NCI-H748 treated with DMSO at 0.1 percent for 48 hours (cell line): Measurements from ENCODE around the gene SDR39U1.

ENCODE experiments used
- DNase-seq: peaks from one replicate; lab custom pipeline; 2025; lab: John Stamatoyannopoulos, UW

The SDR39U1 gene

GRCh38 chr14:24443053-24443665, 583 bp upstream of the SDR39U1 start:
- DNase-seq, result no peak

DNA sequence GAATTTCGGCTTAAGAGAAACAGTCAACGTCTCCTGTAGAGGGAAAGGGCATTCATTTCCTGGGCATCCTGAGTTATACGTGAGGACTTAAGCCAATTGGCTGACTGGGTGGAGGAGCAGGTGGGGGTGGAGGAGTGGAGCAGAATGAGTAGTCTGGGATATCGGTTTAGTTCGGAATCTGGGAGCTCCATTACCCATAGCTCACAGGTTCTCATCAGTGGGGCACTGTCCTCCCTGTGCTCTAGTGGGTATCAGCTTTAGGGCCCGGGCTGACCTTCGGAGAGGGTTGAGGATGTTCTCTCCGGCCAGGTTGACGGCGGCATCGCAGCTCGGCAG, 704 bp downstream of the SDR39U1 start:
- DNase-seq, result peak; percentile 13

DNA sequence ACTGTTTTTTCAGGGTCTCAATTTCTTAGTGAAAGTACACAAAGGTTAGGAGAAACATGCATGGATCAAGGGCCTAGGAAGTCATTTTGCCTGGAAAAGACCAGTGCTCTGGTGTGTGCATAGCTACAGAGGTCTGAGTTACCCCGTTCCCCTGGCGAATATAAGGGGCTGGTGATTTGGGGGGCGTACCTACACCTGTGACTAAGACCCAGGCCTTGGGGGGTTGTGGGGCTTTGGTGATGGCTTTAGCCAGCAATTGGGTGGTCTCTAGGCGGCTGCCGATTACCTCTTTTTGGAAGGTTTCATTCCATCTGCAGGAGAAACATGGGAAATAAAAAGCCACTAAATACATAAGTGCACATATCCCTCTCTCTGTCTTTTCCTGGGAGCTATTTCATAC, 1.1 kb downstream of the SDR39U1 start:
- no peak for DNase-seq

GRCh38 chr14:24440606-24441399, 1.8 kb downstream of the SDR39U1 start:
- no peak for DNase-seq

- DNase-seq, result no peak
These were observed 2.6 kb downstream of the SDR39U1 start for GRCh38 chr14:24439830-24440605.

DNA sequence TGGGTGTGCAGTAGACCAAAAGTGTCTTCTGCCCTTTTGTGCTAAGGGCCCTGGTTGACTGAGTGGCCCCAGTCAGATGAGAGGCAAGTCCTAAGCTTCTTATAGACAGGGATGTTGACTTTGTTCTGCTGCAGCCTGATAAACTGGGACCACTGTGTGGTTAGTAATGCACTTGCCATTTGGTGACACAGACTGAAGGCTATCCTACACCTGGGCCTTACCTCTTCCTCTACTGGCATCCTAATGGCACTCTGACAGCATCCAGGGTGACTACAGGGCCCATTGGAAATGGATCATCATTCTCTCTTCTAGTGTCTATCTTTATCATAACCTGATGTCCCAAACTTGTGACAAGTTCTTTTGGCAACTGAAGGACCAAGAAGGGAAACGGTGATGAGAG, 3.3 kb downstream of the SDR39U1 start:
- no peak for DNase-seq

DNA sequence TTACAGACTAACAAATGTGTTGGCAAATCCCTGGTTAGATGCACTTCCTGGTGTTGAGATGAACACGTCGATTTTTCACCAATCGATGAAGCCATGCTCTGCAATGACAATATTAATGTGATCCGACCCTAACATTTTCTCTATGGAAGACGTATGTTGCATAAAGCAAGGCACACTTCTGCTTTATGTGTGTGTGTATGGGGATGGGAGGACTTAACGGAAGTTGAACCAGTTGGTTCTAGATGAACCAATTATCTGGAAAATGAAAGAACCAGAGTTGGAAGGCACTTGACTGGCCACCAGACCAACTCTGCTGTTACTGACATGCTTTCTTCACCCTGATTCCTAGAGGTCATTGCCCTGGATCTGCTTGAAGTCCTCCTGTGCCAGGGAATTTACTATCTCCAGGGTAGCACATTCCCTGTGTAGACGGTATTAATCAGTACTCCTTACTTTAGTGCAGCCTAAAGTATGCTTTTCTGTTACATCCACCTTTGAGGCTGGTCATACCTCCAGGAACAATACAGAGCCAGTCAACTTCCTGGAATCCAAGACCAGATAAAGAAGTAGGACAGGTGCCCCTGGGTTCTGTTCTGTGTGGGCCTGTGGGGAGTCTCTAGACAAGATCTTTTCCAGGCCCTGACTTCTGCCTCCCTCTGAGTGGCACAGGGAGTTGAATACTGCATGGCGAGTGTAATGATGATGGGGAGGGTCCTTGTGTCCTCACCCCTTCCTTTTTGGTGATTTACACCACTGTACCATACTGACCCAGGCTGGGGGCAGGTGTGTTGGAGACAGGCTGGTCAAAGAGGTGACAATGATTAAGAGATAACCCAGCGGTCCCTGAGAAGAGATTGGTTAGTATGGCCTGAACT, 4.1 kb downstream of the SDR39U1 start:
- DNase-seq, result no peak

DNA sequence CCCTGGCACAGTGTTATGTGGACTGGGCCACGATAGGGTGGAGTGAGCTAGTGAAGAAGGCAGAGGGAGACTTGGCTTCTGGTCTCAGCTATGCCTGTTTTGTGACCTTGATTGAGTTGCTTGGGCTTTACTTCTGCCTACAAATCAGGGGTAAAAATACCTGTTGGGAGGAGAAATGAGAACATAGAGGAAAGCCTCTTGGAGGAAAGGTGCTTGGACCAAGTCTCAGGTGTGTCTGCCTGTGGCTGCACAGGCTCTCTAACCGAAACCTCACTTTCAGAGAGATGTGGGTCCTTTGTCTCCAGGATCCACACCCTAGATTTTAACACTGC, 4.9 kb downstream of the SDR39U1 start:
- DNase-seq, result no peak

- DNase-seq, result no peak
These were observed 5.4 kb downstream of the SDR39U1 start for GRCh38 chr14:24437020-24437735.

DNA sequence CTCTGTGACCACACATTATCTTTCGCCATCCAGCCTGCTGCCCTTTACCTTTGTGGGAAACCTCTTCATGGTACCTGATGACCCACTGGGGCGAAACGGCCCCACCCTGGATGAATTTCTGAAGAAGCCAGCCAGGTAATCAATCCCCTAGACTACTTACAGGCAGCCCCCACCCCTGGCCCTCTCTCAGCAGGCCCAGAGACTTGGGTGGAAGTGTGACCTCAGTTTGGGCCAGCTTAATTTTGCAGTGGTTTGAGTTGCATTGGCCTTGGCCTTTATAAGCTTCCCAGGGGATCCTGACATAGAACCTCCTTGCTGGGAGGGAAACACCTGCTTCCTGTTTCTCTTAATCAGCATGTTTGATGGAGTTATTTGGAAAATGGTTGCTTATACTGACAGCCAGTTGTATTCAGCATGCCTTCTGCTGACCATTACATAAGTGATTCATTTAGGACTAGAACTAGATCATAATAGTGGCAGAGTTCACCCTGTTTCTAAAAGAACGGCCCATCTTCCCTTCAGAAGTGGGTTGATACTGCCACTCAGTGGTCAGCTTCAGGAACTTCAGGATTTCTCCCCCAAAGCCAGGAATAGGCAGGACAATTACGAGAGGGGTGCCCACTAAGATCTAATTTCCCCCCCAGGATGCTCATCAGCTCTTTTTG, 6.1 kb downstream of the SDR39U1 start:
- DNase-seq, result peak; percentile 58

- no peak for DNase-seq
These were observed 6.6 kb downstream of the SDR39U1 start for GRCh38 chr14:24435998-24436354.

GRCh38 chr14:24435192-24435810, 7.3 kb downstream of the SDR39U1 start:
- no peak for DNase-seq

GRCh38 chr14:24434676-24435075, 7.9 kb downstream of the SDR39U1 start:
- DNase-seq, result no peak

- DNase-seq, result no peak
These were observed 8.5 kb downstream of the SDR39U1 start for GRCh38 chr14:24434036-24434435.

GRCh38 chr14:24432259-24433131, 10.1 kb downstream of the SDR39U1 start:
- no peak for DNase-seq

DNA sequence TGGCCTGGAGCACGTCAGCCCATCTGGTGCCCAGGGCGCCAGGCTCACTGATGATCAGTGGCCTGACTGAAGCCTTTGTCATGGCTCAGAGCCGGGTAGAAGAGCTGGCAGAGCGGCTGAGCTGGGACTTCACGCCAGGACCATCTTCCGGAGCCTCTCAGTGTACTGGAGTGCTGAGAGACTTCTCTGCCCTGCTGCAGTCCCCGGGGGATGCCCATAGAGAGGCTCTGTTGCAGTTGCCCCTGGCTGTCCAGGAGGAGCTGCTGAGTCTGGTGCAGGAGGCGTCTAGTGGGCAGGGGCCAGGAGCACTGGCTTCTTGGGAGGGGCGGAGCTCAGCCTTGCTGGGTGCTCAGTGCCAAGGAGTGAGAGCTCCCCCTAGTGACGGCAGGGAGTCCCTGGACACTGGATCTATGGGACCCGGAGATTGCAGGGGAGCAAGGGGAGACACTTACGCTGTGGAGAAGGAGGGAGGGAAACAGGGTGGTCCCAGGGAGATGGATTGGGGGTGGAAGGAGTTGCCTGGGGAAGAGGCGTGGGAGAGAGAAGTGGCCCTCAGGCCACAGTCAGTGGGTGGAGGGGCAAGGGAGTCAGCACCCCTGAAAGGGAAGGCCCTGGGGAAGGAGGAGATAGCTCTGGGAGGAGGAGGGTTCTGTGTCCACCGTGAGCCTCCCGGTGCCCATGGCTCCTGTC, 10.9 kb downstream of the SDR39U1 start:
- peak; percentile 61 for DNase-seq

- DNase-seq, result no peak
These were observed 11.7 kb downstream of the SDR39U1 start for GRCh38 chr14:24430682-24431568.

- no peak for DNase-seq
These were observed 12.4 kb downstream of the SDR39U1 start for GRCh38 chr14:24430143-24430681.
